Retinal pigment epithelial cell (primary cell): ENCODE measurements around the gene ARID1B.

Experiments
- DNase-seq: peaks from one replicate; pipeline ENCODE4 v3.0.0-alpha.2; 2010; ENCODE audit warnings: low read depth
- H3K4me3 ChIP-seq: 2 replicates; pipeline ENCODE4 v1.5.1; 2011; ENCODE audit warnings: mild to moderate bottlenecking, low read length, control low read depth, moderate library complexity
- CTCF ChIP-seq: conservative IDR thresholded peaks from 2 replicates; pipeline ENCODE4 v1.5.1; 2011; ENCODE audit warnings: low read depth, low read length, control low read depth, inconsistent platforms

The ARID1B gene

GRCh38 chr6:157259443-157259842 is 482.3 kb downstream of the ARID1B start:
- TF ChIP-seq CTCF, result no peak
- no peak for DNase-seq
- no peak overlapping the region for H3K4me3 ChIP-seq
